Dedifferentiated amniotic fluid mesenchymal stem cell (primary cell): ENCODE data around the gene ANKRD7.
"Not testable (repeated sequence)": the region's sequence is repeated elsewhere in the genome, so short reads cannot be mapped to it uniquely, and the experiment has no call there.

Experiments used
- DNase-seq: peaks from one replicate; pipeline ENCODE4 v3.0.0-alpha.2; 2016; ENCODE audit errors: extremely low spot score

Gene ANKRD7

GRCh38 chr7:118233799-118234198 is 9.3 kb downstream of the ANKRD7 start:
- no peak for DNase-seq

- no peak for DNase-seq
Measured at GRCh38 chr7:118239014-118239413, 14.5 kb downstream of the ANKRD7 start.

DNA sequence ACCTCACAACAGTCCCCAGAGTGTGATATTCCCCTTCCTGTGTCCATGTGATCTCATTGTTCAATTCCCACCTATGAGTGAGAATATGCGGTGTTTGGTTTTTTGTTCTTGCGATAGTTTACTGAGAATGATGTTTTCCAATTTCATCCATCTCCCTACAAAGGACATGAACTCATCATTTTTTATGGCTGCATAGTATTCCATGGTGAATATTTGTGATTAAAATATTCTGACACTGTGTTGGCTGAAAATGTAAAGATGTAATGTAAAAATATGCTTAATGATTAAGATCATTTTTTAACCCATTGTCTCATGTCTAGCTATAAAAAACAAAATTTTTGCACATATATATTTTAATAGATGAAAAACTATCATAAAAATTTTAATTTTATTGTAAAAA is 15.8 kb downstream of the ANKRD7 start:
- not testable (repeated sequence) for DNase-seq

DNA sequence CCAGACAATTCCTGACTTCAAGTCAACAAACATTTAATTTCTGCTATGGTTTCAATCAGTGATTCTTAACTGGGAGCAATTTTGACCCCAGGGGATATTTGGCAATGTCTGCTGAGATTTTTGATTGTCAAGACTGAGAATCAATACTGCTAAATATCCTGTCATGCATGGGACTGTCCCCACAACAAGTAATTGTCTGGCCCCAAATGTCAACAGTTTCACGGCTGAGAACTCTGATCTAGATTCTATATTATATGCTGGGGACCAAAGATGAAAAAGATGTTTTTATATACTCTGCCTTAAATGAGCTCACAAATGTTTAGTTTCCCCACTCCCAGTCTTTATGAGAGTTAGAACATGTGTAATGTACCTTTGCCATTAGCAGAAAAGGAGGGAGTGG is 19.2 kb downstream of the ANKRD7 start:
- no peak for DNase-seq

- no peak for DNase-seq
Measured at GRCh38 chr7:118245267-118246040, 20.9 kb downstream of the ANKRD7 start.

DNA sequence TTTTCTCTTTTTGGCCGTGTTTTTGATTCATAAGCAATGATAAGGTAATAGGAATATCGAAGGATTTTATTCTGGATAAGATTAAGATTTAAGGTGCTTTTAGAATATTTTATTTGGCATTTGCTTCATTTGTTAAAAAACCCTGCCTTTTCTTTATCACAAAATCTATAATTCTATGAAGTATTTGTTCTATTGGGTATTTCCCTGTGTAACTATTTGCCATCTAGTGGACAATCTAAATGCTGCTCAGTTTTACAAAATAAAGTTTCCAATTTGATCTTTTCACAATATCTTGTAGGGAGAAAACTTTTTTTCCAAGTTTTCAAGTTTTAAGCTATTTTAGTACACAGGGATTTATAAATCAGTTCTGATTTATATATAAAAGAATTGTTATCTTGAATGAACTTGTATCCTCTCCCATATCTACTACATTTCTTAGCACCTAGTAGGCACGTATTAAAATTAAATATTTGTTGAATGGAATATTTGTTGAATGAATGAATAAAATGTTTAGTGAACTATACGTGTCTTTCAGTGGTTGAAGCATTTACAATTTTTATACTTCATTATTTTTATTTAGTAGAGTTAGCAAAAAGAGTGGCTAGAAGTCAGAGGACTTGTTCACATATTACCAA is 26.5 kb downstream of the ANKRD7 start:
- no peak for DNase-seq

- DNase-seq, result no peak
Measured at GRCh38 chr7:118252087-118252486, 27.6 kb downstream of the ANKRD7 start.

- DNase-seq, result no peak
Measured at GRCh38 chr7:118259115-118259514, 34.6 kb downstream of the ANKRD7 start.

DNA sequence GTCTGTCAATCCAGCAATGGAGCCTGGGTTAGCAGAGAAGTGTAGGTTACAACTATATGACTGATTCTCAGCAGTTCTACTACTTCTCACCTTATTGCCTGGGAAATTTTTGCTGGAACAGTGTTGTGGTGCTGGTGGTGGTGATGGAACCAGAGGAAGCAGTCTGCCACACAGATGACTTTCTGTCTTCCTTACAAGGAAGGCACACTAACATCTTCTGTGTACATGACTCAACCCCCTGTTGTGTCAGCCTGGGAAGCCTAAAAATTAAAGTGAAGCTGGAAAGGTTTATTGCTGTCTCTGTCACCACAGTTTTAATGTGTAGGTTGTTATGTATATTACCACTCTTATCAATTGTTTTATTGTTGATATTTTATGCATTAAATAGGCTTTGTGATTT is 40.3 kb downstream of the ANKRD7 start:
- no peak for DNase-seq

- DNase-seq, result no peak
Measured at GRCh38 chr7:118280319-118281012, 56.0 kb downstream of the ANKRD7 start.

- DNase-seq, result no peak
Measured at GRCh38 chr7:118281196-118281595, 56.7 kb downstream of the ANKRD7 start.

DNA sequence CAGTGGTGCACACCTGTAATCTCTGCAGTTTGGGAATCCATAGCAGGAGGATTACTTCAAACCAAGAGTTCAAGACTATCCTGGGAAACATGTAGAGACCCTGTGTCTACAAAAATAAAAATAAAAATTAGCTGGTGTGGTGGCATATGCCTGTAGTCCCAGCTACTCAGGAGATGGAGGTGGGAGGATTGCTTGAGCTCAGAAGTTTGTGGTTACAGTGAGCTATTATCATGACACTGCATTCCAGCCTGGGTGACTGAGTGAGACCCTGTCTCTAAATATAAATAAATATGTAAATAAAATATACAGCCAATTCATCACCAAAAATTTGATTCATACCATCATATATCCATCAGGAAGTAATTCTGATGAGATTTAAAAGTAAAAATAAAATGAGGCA is 60.9 kb downstream of the ANKRD7 start:
- DNase-seq, result no peak

- no peak for DNase-seq
Measured at GRCh38 chr7:118286131-118286530, 61.6 kb downstream of the ANKRD7 start.

- DNase-seq, result no peak
Measured at GRCh38 chr7:118288098-118288497, 63.6 kb downstream of the ANKRD7 start.

DNA sequence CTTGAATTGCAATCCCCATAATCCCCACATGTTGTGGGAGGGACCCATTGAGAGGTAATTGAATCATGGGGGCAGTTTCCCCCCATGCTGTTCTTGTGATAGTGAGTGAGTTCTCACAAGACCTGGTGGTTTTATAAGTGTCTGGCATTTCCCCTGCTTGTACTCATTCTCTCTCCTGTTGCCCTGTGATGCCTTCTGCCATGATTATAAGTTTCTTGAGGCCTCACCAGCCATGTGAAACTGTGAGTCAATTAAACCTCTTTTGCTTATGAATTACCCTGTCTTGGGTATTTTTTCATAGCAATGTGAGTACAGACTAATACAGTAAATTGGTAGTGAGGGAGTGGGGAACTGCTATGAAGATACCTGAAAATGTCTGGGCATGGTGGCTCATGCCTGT is 65.0 kb downstream of the ANKRD7 start:
- DNase-seq, result no peak
